Psoas muscle (tissue), 8 donors: Measurements from ENCODE around the gene RRP8. TPM values are rescaled to one million over a fixed set of nuclear protein-coding genes. Genes with fewer than 3 reads are reported as not detected.

Source experiments
- ATAC-seq, 4 donors: fragments of 200-7000 bp; cut with Tn5 transposase; one replicate each; pipeline ENCODE4 v1.9.1; 2020; ENCODE audit warnings: moderate library complexity in 3 of 4, mild to moderate bottlenecking in 2 of 4
- DNase-seq, 2 donors: peaks; one replicate each; pipeline ENCODE4 v3.0.0-alpha.2; 2020
- H3K27ac ChIP-seq: fragments of 200-600 bp; one replicate; pipeline ENCODE4 v1.8.0; 2022
- H3K27me3 ChIP-seq, 3 donors: fragments of 200-600 bp in 1 of 3; one replicate each; pipeline versions ENCODE4 v1.6.1 to v1.8.0; 2013 to 2022; ENCODE audit warnings: low read length in 2 of 3, mild to moderate bottlenecking in 2 of 3, moderate library complexity in 1 of 3; ENCODE audit not compliant: insufficient read depth in 3 of 3
- H3K36me3 ChIP-seq, 2 donors: fragments of 200-600 bp in 1 of 2; one replicate each; pipeline versions ENCODE4 v1.6.1 to v1.8.0; 2013 to 2022; ENCODE audit warnings: low read depth in 1 of 2, mild to moderate bottlenecking in 1 of 2, moderate library complexity in 1 of 2; ENCODE audit not compliant: insufficient read depth in 1 of 2
- H3K4me1 ChIP-seq: fragments of 200-600 bp; one replicate; pipeline ENCODE4 v1.8.0; 2022
- H3K4me3 ChIP-seq: fragments of 200-600 bp; one replicate; pipeline ENCODE4 v1.8.0; 2022; ENCODE audit warnings: mild to moderate bottlenecking
- H3K9me3 ChIP-seq: fragments of 200-600 bp; one replicate; pipeline ENCODE4 v1.8.0; 2022
- CTCF ChIP-seq: fragments of 200-600 bp; IDR thresholded peaks from one replicate; pipeline ENCODE4 v1.8.0; 2022; ENCODE audit warnings: antibody characterized with exemption
- WGBS, 3 donors: extraction: QIAGEN DNeasy Blood & Tissue Kit; methylation state at CpG; one replicate each; pipeline versions ENCODE4 v1.1.6 to v1.1.7; 2013; 5-methylcytosine and 5-hydroxymethylcytosine counted together
- intact Hi-C, 2 donors: fragments of 100-400 bp; cut with DNase I; formaldehyde crosslinking; loops; one replicate each; pipeline versions ENCODE4 v1.11.0 to v1.14.2; 2022
- polyA plus RNA-seq, 3 donors: library from polyadenylated mRNA; stranded (reverse); fragments of 200-250 nt; gene quantifications; one replicate each; pipeline ENCODE4 v1.2.3, GENCODE V29; 2013
- total RNA-seq, 4 donors: library from RNA; stranded (reverse); fragmentation: NEBNext Ultra II Directional in 2 of 4; extraction: Animal tissue kit (Norgen Biotek cat#: 25700) in 2 of 4; gene quantifications; one replicate each; pipeline versions ENCODE4 v1.2.1 to v1.2.4, GENCODE V29; 2021 to 2023
- donor health status: healthy with polysubstance abuse.
- donor health status: DM: no; HTN: no; CAD: no; lungs with moderate emphysema.
- donor health status: Bipolar disorder and iron deficiency.
- donor health status: healthy.
- donor health status: DM: yes; HTN: yes; CAD: no.
- donor health status: DM: no; HTN: no; CAD: no.
- donor health status: DM: no; HTN: no; CAD: no.
- donor health status: DM: yes; HTN: yes; CAD: no.

RRP8 gene
- total and polyA plus RNA-seq, 7 donors, result 11.6 to 34.0 (median 18.4) TPM

GRCh38 chr11:6650104-6650503 lies 46.7 kb upstream of the RRP8 start:
- H3K27ac ChIP-seq, result no peak overlapping the region
- no peak for TF ChIP-seq CTCF
- H3K27me3 ChIP-seq, result peaks cover 0 to 12% (median 0%) of the 10 kb centered on the region in 3 donors
- no peaks in the 10 kb centered on the region for H3K36me3 ChIP-seq
- no peak overlapping the region for H3K4me3 ChIP-seq
- peaks cover 11% of the 10 kb centered on the region for H3K4me1 ChIP-seq
- no peak for DNase-seq
- no peaks in the 10 kb centered on the region for H3K9me3 ChIP-seq
- intact Hi-C loops, result no loop called here
- no peak for ATAC-seq

- ATAC-seq (no peak), DNase-seq (no peak)
- no peak for TF ChIP-seq CTCF
- H3K36me3 ChIP-seq, result no peaks in the 10 kb centered on the region
- H3K27me3 ChIP-seq, result peaks cover 0 to 5% (median 0%) of the 10 kb centered on the region in 3 donors
- no peak overlapping the region for H3K4me3 ChIP-seq
- intact Hi-C loops, result no loop called here
- H3K9me3 ChIP-seq, result no peaks in the 10 kb centered on the region
- H3K27ac ChIP-seq, result no peak overlapping the region
- H3K4me1 ChIP-seq, result peaks cover 11% of the 10 kb centered on the region
- 45 to 63% (median 57%) methylated on average over 1 of the region's 1 CpG for WGBS, 3 donors
Measured at GRCh38 chr11:6648501-6648900, 45.1 kb upstream of the RRP8 start.

- Histone ChIP-seq H3K4me1 (peaks cover 11% of the 10 kb centered on the region), H3K4me3 (no peak overlapping the region), H3K27ac (peak overlapping the region; percentile 54), H3K36me3 (no peaks in the 10 kb centered on the region), H3K9me3 (no peaks in the 10 kb centered on the region), H3K27me3 (peaks cover 0 to 5% (median 0%) of the 10 kb centered on the region in 3 donors)
- no peak for ATAC-seq
- no peak for DNase-seq
- WGBS, 3 donors, result 88 to 97% (median 88%) methylated on average over 2 of the region's 2 CpGs
- no peak for TF ChIP-seq CTCF
- intact Hi-C loops, result no loop called here
Measured at GRCh38 chr11:6647836-6648235, 44.4 kb upstream of the RRP8 start.

GRCh38 chr11:6646918-6647679 lies 43.7 kb upstream of the RRP8 start:
- 18 to 37% (median 25%) methylated on average over 9 of the region's 9 CpGs for WGBS, 3 donors
- Histone ChIP-seq H3K27ac (peak overlapping the region; percentile 54), H3K27me3 (peaks cover 0 to 5% (median 0%) of the 10 kb centered on the region in 3 donors), H3K4me3 (no peak overlapping the region), H3K9me3 (no peaks in the 10 kb centered on the region), H3K4me1 (peaks cover 11% of the 10 kb centered on the region), H3K36me3 (no peaks in the 10 kb centered on the region)
- ATAC-seq, result peak; percentile 25 to 46 (median 28)
- intact Hi-C loops, result no loop called here
- TF ChIP-seq CTCF, result no peak
- DNase-seq, result no peak

GRCh38 chr11:6646576-6646917 lies 43.1 kb upstream of the RRP8 start:
- no peak for TF ChIP-seq CTCF
- H3K27ac ChIP-seq, result peak overlapping the region; percentile 54
- intact Hi-C loops, result no loop called here
- ATAC-seq (peak; percentile 32 to 77 (median 48)), DNase-seq (no peak)
- no peak overlapping the region for H3K4me3 ChIP-seq
- H3K36me3 ChIP-seq, result no peaks in the 10 kb centered on the region
- H3K4me1 ChIP-seq, result peaks cover 11% of the 10 kb centered on the region
- peaks cover 0 to 5% (median 0%) of the 10 kb centered on the region in 3 donors for H3K27me3 ChIP-seq
- 34 to 51% (median 34%) methylated on average over 3 of the region's 3 CpGs for WGBS, 3 donors
- no peaks in the 10 kb centered on the region for H3K9me3 ChIP-seq
